ENCODE data around the gene GPR183.

GRCh38 chr13:99301913-99302636 is 5.1 kb downstream of the GPR183 start:
- TF ChIP-seq POLR2A (IDR thresholded peaks at IDR 0.05; ENCODE audit: low read depth) (no peak), CTCF (IDR thresholded peaks at IDR 0.05) (no peak), EP300 (IDR thresholded peaks at IDR 0.05) (no peak)
